LNCAP (cell line): ENCODE measurements around the gene TRPM8.

Experiments used
- TF ChIP-seq, protein P1 (sequence below): fragments of 450-650 bp; IDR thresholded peaks from 2 replicates; pipeline ENCODE4 v1.5.1; 2017; ENCODE audit warnings: mild to moderate bottlenecking

Gene TRPM8

DNA sequence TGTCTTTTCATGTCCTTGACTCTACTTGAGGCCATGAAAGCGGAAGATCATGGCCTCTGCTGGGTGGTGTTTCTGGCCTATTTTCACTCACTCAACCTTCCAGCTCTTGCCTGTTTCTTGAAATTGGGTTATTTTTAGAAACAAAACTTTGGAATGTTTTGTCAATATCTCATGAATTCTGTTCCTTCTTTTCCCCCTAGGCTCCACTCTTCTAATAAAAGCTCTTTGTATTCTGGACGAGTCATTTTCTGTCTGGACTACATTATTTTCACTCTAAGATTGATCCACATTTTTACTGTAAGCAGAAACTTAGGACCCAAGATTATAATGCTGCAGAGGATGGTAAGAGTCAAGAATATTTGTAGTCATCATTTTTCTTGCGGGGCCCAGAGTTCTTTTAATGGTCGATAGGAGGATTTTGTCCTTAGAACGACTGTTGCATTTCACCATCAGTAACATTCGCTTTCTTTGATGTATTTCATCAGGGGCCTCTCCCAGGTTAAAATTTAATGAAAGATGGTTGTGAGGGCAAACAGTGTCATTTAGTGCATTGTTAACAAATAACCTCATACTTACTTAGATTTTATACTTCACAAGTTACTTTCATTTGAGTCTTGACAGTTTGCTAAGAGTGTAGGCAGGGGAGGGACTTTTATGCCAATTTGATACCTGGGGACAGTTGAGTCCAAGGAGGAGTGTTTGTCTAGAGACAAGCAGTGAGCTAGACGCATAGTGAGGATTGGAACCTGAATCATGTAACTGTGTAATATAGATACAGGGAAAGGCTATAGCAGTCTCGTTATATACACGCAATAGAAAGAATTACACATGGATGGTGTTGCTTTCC, 64.6 kb downstream of the TRPM8 start:
- TF ChIP-seq, protein P1, sequence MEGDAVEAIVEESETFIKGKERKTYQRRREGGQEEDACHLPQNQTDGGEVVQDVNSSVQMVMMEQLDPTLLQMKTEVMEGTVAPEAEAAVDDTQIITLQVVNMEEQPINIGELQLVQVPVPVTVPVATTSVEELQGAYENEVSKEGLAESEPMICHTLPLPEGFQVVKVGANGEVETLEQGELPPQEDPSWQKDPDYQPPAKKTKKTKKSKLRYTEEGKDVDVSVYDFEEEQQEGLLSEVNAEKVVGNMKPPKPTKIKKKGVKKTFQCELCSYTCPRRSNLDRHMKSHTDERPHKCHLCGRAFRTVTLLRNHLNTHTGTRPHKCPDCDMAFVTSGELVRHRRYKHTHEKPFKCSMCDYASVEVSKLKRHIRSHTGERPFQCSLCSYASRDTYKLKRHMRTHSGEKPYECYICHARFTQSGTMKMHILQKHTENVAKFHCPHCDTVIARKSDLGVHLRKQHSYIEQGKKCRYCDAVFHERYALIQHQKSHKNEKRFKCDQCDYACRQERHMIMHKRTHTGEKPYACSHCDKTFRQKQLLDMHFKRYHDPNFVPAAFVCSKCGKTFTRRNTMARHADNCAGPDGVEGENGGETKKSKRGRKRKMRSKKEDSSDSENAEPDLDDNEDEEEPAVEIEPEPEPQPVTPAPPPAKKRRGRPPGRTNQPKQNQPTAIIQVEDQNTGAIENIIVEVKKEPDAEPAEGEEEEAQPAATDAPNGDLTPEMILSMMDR: no peak

DNA sequence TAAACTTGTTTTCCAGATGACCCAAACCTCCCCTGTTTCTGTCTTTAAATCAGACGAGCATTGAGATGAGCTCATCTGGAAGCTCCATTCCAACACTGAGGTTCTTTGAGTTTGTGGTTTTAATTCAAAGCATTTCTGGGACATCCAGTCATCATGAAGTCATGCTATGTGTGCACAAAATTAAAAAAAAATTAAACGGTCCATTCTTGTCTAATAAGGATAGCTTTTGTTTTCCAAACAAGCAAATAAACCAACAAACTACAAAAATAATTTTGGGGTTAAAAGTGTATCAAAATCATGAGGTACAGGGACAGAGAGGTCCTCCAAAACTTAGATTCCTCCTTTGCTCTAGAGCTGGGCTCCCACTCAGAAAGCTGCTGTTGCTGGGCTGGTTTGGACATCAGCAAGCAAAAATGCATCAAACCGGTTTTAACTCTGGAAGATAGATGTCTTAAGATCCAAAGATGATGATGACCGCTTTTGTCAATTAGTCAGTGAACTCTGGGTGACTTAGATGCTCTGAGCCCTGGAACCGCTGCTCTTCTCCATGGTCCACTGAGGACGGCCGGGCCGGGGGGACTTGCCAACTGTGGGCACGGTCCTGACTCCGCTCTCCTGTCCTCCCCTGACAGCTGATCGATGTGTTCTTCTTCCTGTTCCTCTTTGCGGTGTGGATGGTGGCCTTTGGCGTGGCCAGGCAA, 65.4 kb downstream of the TRPM8 start:
- TF ChIP-seq, protein P1: no peak

DNA sequence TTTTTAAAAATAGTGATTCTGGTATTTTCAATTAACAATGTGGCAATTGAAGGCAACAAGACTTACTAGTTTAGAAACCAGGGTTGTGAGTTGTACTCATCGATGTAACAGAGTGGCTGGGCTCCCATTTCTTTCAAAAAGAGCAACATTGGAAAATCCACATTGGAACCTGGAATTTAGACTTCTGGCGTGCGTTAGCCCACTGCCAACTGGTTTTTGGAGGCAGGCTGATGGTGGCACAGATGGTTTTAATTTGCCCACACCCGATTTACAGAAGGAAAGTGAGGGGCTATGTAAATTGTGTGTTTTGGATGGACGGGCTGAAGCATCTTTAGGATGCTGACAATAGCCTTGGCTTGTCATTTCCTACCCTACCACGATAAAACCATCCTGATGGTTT, 66.3 kb downstream of the TRPM8 start:
- TF ChIP-seq, protein P1: no peak

DNA sequence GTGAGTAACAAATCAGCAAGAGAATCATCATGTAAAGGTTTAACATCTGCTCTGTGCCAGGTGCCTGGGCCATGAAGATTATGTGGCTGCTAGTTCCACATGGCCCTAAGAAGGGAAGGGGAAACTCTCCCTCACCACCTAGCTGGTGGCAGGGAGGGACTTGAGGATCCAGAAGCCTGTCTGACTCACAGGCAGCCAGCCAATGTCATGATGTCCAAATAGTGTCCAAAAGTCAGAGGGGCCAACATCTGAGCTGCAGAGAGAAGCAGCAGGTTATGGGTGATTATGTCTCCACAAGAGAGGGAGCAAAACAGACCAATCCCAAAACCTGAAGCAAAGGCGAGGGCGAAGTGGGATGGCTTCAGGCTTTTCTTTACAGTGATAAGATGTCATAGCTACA, 71.4 kb downstream of the TRPM8 start:
- TF ChIP-seq, protein P1: no peak

DNA sequence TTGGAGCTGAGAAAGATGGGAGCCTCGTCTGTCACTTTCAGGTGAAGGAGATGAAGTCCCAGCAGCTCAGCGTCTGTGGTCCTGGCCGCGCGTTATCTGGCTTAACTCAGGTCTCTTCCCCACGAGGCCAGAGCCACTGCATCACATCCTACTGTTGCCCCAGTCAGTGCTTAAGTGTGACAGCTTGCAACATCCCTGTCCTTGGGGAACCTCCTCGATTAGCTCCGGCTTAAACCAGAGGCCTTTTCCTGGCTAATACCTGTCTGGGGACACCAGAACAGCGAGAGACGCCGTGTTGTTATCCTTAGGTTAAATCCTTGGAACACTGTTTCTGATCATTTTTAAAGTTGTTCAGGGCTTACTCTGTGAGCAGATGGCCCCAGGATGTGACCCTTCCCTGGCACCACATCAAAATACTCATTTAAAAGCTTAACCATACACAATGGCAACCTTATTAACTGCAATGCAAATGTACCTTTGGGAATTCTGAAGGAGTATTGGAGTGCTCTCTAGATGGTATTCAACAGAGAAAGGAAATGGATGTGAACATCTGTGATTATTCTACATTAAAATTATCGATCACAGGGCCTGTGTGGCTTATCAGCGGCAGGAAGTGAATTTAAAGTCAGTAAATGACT, 72.2 kb downstream of the TRPM8 start:
- TF ChIP-seq, protein P1: no peak

DNA sequence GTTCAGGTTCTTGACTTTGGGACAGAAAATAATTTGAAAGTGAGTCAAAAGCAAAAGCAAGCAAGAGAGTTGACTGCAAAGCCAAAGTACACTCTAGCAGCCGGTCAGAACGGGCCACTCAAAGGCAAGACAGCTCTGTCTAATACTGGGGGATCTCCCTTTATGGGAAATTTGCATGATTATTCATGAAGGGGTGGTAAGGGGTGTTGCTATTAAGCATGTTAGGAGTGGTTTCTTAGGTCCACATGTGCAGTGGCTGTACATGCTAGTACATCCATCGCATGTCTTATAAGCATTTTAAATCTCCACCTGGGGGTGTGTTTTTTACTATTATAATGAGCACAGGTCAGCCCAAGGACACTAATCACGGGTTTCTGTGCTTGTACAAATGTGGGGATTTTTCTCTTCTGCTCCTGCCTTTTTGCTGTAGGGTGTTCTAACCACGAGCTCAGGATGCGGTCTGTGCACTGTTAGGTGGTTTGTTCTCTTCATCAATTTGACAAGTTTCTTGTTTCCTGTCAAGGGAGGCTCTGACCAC, 73.2 kb downstream of the TRPM8 start:
- TF ChIP-seq, protein P1: no peak

DNA sequence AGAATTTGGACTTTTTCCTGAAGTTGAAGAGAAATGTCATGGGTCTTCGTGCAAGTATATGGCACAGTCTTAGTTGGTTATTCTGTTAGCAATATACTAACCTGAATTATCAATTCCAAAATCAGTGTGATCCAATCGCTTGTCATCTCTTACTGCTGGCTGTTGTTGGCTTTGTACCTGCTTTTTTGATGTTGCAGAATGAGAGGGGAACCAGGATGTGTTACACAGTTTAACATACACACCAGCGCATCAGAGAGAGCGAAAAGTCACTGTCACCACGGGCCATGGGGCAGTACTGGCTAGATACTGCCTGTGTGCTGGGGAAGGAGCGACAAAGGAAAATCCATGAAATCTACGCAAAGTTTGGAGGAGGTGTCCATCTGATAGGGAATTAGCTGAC, 74.0 kb downstream of the TRPM8 start:
- TF ChIP-seq, protein P1: no peak
